ENCODE results near the gene BAX. TPM values are rescaled to one million over a fixed set of nuclear protein-coding genes. Genes with fewer than 3 reads are reported as not detected.

Gene BAX
- polyA plus RNA-seq, 2 of the 4 experiments (the other 2 are of a cell fraction): 134 to 299 TPM

DNA sequence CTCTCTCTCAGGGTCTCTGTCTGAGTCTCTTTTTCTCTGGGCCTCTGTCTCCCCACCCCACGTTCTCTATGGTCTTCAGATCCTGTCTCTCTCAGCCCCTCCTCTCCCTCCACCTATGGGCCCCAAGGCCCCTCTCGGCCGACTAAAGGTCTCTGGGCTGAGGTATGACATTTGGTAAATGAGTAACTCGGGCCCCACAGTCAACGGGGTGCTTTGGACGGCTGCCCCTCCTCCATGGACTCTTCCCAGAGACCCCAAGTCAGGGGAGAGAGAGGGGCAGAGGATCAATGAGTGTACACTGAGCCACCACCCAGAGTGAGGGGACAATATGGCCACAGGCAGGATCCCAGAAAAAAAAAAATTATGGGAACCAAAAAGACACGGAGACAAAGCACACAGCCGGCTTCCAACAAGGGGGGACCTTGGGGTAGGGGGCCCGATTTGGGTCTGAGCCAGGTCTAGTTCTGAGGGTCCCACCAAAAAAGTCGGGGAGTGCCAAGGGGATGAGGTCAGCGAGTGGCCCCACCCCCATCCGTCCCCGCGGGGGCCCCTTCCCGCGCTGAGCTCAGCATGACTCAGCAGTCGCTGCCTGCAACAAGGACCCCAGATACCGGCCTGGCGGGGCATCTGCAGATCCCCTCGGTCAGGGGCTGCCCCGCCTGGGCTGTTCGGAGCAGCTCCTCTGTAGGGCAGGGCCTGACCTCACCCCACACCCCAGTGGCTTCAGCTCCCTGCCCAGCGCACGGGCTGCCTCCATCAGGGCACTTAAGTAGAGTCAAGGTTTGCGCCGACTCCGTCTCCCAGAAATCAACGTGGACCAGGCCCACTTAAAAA, 8.9 kb downstream of the BAX start (continued):
- TF ChIP-seq, protein P1, sequence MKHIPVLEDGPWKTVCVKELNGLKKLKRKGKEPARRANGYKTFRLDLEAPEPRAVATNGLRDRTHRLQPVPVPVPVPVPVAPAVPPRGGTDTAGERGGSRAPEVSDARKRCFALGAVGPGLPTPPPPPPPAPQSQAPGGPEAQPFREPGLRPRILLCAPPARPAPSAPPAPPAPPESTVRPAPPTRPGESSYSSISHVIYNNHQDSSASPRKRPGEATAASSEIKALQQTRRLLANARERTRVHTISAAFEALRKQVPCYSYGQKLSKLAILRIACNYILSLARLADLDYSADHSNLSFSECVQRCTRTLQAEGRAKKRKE (CRISPR knock-in tag; IDR thresholded peaks at IDR 0.05; ENCODE audit: low read depth): 0 out of 2 replicates have a peak, but pooled peaks have one; percentile 20
- TF ChIP-seq FOSL2 (IDR thresholded peaks at IDR 0.05): peak; percentile 62
- peak; percentile 94 for TF ChIP-seq FOSL2 (CRISPR knock-in tag; IDR thresholded peaks at IDR 0.05)
- peak; percentile 97 for TF ChIP-seq HOXB13 (CRISPR knock-in tag; IDR thresholded peaks at IDR 0.05; ENCODE audit: low read depth)

DNA sequence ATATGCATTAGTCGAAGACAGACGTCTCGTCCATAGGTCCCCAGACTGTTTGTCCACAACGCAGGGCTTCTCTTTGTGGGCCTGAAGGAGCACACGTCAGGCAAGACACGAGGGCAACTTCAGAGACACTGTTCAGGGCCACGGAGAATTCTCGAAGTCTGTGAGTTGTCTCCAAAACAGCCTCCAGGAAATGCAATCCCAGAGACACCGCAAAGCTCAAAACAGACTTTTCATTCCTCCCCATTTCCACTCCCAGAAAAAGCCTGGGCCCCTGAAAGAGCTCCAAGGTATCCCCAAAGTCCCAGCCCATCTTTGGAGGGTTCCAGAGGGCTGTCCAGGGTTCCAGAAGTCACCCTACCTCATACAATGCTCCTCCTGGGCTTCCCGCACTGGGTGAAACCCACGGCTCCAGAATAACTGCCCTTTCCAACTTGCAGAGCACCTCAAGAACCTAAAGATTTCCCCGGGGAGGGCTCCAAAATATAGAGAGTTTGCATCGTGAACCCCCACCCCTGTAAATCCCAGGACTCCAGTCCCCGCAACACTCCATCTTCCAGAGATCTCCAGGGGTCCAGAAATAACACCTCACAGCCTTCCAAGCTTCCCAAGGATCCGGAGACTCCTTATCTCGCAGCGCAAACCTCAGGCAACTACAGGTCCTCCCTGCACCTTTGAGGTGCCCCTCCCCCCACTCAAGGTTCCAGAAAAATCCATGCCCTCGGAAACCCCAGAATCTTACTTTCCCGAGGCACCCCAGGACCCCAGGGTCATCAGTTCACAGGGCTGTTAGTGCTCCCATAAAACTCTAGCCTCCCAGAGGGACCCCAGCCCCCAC, 9.7 kb downstream of the BAX start:
- ATAC-seq: peak; percentile 0 to 1; a peak in 3 of 6 replicates
- TF ChIP-seq, protein P2, sequence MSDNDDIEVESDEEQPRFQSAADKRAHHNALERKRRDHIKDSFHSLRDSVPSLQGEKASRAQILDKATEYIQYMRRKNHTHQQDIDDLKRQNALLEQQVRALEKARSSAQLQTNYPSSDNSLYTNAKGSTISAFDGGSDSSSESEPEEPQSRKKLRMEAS (IDR thresholded peaks at IDR 0.05): peak; percentile 94
- 0 out of 2 replicates have a peak, but pooled peaks have one; percentile 5 for TF ChIP-seq GATA3 (IDR thresholded peaks at IDR 0.05; ENCODE audit: borderline replicate concordance)
- TF ChIP-seq, protein P1 (CRISPR knock-in tag; IDR thresholded peaks at IDR 0.05; ENCODE audit: low read depth): peak; percentile 93
- 0 out of 2 replicates have a peak, but pooled peaks have one; percentile 2 for TF ChIP-seq FOXS1 (CRISPR knock-in tag; IDR thresholded peaks at IDR 0.05)
- 0 out of 2 replicates have a peak, but pooled peaks have one; percentile 28 for TF ChIP-seq MYC (IDR thresholded peaks at IDR 0.05; ENCODE audit: borderline replicate concordance, low read length)
- TF ChIP-seq, protein P3, sequence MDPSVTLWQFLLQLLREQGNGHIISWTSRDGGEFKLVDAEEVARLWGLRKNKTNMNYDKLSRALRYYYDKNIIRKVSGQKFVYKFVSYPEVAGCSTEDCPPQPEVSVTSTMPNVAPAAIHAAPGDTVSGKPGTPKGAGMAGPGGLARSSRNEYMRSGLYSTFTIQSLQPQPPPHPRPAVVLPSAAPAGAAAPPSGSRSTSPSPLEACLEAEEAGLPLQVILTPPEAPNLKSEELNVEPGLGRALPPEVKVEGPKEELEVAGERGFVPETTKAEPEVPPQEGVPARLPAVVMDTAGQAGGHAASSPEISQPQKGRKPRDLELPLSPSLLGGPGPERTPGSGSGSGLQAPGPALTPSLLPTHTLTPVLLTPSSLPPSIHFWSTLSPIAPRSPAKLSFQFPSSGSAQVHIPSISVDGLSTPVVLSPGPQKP (IDR thresholded peaks at IDR 0.05; ENCODE audit: low read depth, low read length): no peak
- 0 out of 3 replicates have a peak, but pooled peaks have one; percentile 5 for TF ChIP-seq SMC3 (IDR thresholded peaks at IDR 0.05)
- peak; percentile 96 for TF ChIP-seq HEYL (CRISPR knock-in tag; IDR thresholded peaks at IDR 0.05)
- TF ChIP-seq ZNF302 (CRISPR knock-in tag; IDR thresholded peaks at IDR 0.05): peak; percentile 95
- TF ChIP-seq, protein P4, sequence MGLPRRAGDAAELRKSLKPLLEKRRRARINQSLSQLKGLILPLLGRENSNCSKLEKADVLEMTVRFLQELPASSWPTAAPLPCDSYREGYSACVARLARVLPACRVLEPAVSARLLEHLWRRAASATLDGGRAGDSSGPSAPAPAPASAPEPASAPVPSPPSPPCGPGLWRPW (IDR thresholded peaks at IDR 0.05): 0 out of 2 replicates have a peak, but pooled peaks have one; percentile 42
- no peak for TF ChIP-seq EHMT2 (IDR thresholded peaks at IDR 0.05; ENCODE audit: low read depth)
- TF ChIP-seq RARB (CRISPR knock-in tag; IDR thresholded peaks at IDR 0.05): peak; percentile 80; the same call in 1 of the 2 replicates
- no peak for TF ChIP-seq ZSCAN20 (CRISPR knock-in tag; IDR thresholded peaks at IDR 0.05)
- TF ChIP-seq HOXA7 (CRISPR knock-in tag; IDR thresholded peaks at IDR 0.05): peak; percentile 0; the same call in 1 of the 2 replicates
- peak; percentile 96; the same call in 1 of the 2 replicates for TF ChIP-seq HOXB5 (CRISPR knock-in tag; IDR thresholded peaks at IDR 0.05)
- TF ChIP-seq, protein P5, sequence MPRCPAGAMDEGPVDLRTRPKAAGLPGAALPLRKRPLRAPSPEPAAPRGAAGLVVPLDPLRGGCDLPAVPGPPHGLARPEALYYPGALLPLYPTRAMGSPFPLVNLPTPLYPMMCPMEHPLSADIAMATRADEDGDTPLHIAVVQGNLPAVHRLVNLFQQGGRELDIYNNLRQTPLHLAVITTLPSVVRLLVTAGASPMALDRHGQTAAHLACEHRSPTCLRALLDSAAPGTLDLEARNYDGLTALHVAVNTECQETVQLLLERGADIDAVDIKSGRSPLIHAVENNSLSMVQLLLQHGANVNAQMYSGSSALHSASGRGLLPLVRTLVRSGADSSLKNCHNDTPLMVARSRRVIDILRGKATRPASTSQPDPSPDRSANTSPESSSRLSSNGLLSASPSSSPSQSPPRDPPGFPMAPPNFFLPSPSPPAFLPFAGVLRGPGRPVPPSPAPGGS (IDR thresholded peaks at IDR 0.05): 0 out of 3 replicates have a peak, but pooled peaks have one; percentile 9
- TF ChIP-seq EP300 (IDR thresholded peaks at IDR 0.05): peak in 1 of 2 experiments; percentile 21; a peak in 1 of 5 replicates
- peak; percentile 9; the same call in 1 of the 2 replicates for TF ChIP-seq POLR2A (IDR thresholded peaks at IDR 0.05; ENCODE audit: low read length)
- TF ChIP-seq, protein P6, sequence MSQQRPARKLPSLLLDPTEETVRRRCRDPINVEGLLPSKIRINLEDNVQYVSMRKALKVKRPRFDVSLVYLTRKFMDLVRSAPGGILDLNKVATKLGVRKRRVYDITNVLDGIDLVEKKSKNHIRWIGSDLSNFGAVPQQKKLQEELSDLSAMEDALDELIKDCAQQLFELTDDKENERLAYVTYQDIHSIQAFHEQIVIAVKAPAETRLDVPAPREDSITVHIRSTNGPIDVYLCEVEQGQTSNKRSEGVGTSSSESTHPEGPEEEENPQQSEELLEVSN (IDR thresholded peaks at IDR 0.05; ENCODE audit: borderline replicate concordance, low read depth): peak; percentile 92
- TF ChIP-seq TFCP2L1 (CRISPR knock-in tag; IDR thresholded peaks at IDR 0.05): peak; percentile 7; the same call in 1 of the 2 replicates
- TF ChIP-seq NPAS2 (CRISPR knock-in tag; IDR thresholded peaks at IDR 0.05; ENCODE audit: borderline replicate concordance): no peak
- WGBS (ENCODE audit: missing lambda C conversion rate): 10% methylated on average over 17 of the region's 19 CpGs
- DNase-seq (ENCODE audit: low read depth in 1 of 2, low spot score in 1 of 2): peak; percentile 63 to 83
- no peak for FAIRE-seq
- peak overlapping the region; percentile 80 for H3K4me2 ChIP-seq
- peak overlapping the region; percentile 33 for H3K4me3 ChIP-seq
- CTCF ChIA-PET: interaction anchor here (0.7 to 18.4 kb wide), 7 partner anchors 9 to 171 kb away, joined by 3 to 332 read pairs (median 4); no protein-coding TSS in a partner anchor
- peaks cover 60% of the 10 kb centered on the region for H3K4me1 ChIP-seq
- peak overlapping the region; percentile 92 to 96 for H3K27ac ChIP-seq
- POLR2A ChIA-PET: interaction anchor here (0.7 to 9.6 kb wide), 10 partner anchors 9 to 92 kb away, joined by 3 to 175 read pairs (median 7); partner anchors contain the start of genes BAX, GYS1, NUCB1 and PLEKHA4
- H3K9me3 ChIP-seq: no peaks in the 10 kb centered on the region
